ENCODE data around the gene ZNF681. TPM values are rescaled to one million over a fixed set of nuclear protein-coding genes. Genes with fewer than 3 reads are reported as not detected.

The ZNF681 gene
- 1.1 and 1.2 TPM in 2 replicates for total RNA-seq

GRCh38 chr19:23758187-23759074, at the start of gene ZNF681:
Gene ZNF681 (minus strand): TSS chr19:23758891. CDS start chr19:23758749, 142 bp downstream.

Other genes with a start within 250 kb of the ZNF681 start
- 4.0 and 6.1 TPM in 2 replicates for gene ZNF675, start 71.7 kb downstream of the ZNF681 start, total RNA-seq
- gene ZNF726, start 156.0 kb upstream of the ZNF681 start, total RNA-seq = 2.9 and 6.5 TPM in 2 replicates